Right renal pelvis (tissue), 4 donors: Measurements from ENCODE around the gene KDM5B. TPM values are rescaled to one million over a fixed set of nuclear protein-coding genes. Genes with fewer than 3 reads are reported as not detected.
A peak's percentile ranks its signal among the peaks of the same experiment; 100 is the strongest.
"Not testable (repeated sequence)": the region's sequence is repeated elsewhere in the genome, so short reads cannot be mapped to it uniquely, and the experiment has no call there.

Source experiments
- DNase-seq, 4 donors: peaks; one replicate each; pipeline ENCODE4 v3.0.0-alpha.2; 2013; ENCODE audit warnings: low read depth in 4 of 4, low spot score in 3 of 4, missing footprints in 1 of 4
- polyA plus RNA-seq, 4 donors: library from polyadenylated mRNA; unstranded; fragments of 120-200 nt; gene quantifications; one replicate each; pipeline ENCODE4 v1.2.1, GENCODE V29; 2013; ENCODE audit not compliant: insufficient read length in 4 of 4

Gene KDM5B
- polyA plus RNA-seq, result 100 to 1,000 TPM in 2 of 4 donors, 10 to 100 TPM in 2; 87.2 to 106 (median 99.6) TPM

- DNase-seq, result peak in 2 of 4 donors; percentile 62 to 68
Measured at GRCh38 chr1:202807926-202808757, at the start of gene KDM5B. Gene KDM5B, minus strand, starts transcription at chr1:202808421. Its CDS starts 116 bp downstream, at chr1:202808305.

GRCh38 chr1:202857136-202857610, 49.0 kb upstream of the KDM5B start:
- no peak for DNase-seq

GRCh38 chr1:202856014-202856413, 47.8 kb upstream of the KDM5B start:
- no peak for DNase-seq

- DNase-seq, result no peak
Measured at GRCh38 chr1:202854787-202855186, 46.6 kb upstream of the KDM5B start.

GRCh38 chr1:202852163-202852904, 44.1 kb upstream of the KDM5B start:
- DNase-seq, result no peak

GRCh38 chr1:202850593-202851362, 42.6 kb upstream of the KDM5B start:
- DNase-seq, result no peak

GRCh38 chr1:202848191-202848542, 39.9 kb upstream of the KDM5B start:
- DNase-seq, result no peak

- no peak for DNase-seq
Measured at GRCh38 chr1:202844935-202845334, 36.7 kb upstream of the KDM5B start.

GRCh38 chr1:202844259-202844658, 36.0 kb upstream of the KDM5B start:
- no peak for DNase-seq

GRCh38 chr1:202843081-202843480, 34.9 kb upstream of the KDM5B start:
- DNase-seq, result no peak

GRCh38 chr1:202837746-202838262, 29.6 kb upstream of the KDM5B start:
- DNase-seq, result no peak

GRCh38 chr1:202836623-202837403, 28.6 kb upstream of the KDM5B start:
- DNase-seq, result no peak

GRCh38 chr1:202835548-202836072, 27.4 kb upstream of the KDM5B start:
- DNase-seq, result no peak

- DNase-seq, result no peak
Measured at GRCh38 chr1:202834771-202835547, 26.7 kb upstream of the KDM5B start.

- DNase-seq, result no peak
Measured at GRCh38 chr1:202831906-202832305, 23.7 kb upstream of the KDM5B start.

GRCh38 chr1:202829223-202829622, 21.0 kb upstream of the KDM5B start:
- DNase-seq, result not testable (repeated sequence)

GRCh38 chr1:202825748-202826147, 17.5 kb upstream of the KDM5B start:
- DNase-seq, result no peak

- DNase-seq, result no peak
Measured at GRCh38 chr1:202821467-202821866, 13.2 kb upstream of the KDM5B start.

GRCh38 chr1:202818819-202819218, 10.6 kb upstream of the KDM5B start:
- DNase-seq, result no peak
